Keratinocyte (primary cell): Measurements from ENCODE around the gene LHX4. TPM values are rescaled to one million over a fixed set of nuclear protein-coding genes. Genes with fewer than 3 reads are reported as not detected.

ENCODE experiments used
- DNase-seq: peaks from one replicate; pipeline ENCODE4 v3.0.0-alpha.2; 2011; ENCODE audit warnings: low read depth, missing footprints, low spot score
- FAIRE-seq: peaks from 2 replicates; lab custom pipeline; 2011; peaks lifted over from hg19 to GRCh38; lab: Jason Lieb, UNC
- H2AFZ ChIP-seq: 2 replicates; pipeline ENCODE4 v1.6.0; 2012; ENCODE audit warnings: low read length, control low read depth, inconsistent platforms; ENCODE audit not compliant: control insufficient read depth
- H3K27ac ChIP-seq: 2 replicates; pipeline ENCODE4 v1.5.1; 2011; ENCODE audit warnings: low read length; ENCODE audit not compliant: control insufficient read depth, insufficient read depth
- H3K27me3 ChIP-seq: 3 replicates; pipeline ENCODE4 v1.6.0; 2011; ENCODE audit warnings: low read length; ENCODE audit not compliant: control insufficient read depth, insufficient read depth; ENCODE audit errors: extremely low read depth
- H3K36me3 ChIP-seq, 2 experiments: 2 replicates in 1 of 2; 3 replicates in 1 of 2; pipeline ENCODE4 v1.5.1; 2011; ENCODE audit warnings: low read length in 2 of 2, mild to moderate bottlenecking in 1 of 2; ENCODE audit not compliant: control insufficient read depth in 2 of 2, insufficient read depth in 2 of 2; ENCODE audit errors: extremely low read depth in 1 of 2
- H3K4me1 ChIP-seq: 3 replicates; pipeline ENCODE4 v1.5.1; 2011; ENCODE audit warnings: low read length; ENCODE audit not compliant: control insufficient read depth, insufficient read depth; ENCODE audit errors: extremely low read depth
- H3K4me2 ChIP-seq: 3 replicates; pipeline ENCODE4 v1.6.0; 2011; ENCODE audit warnings: low read depth, low read length; ENCODE audit not compliant: control insufficient read depth, insufficient read depth; ENCODE audit errors: extremely low read depth
- H3K4me3 ChIP-seq, 3 experiments: fragments of 200-600 bp in 1 of 3; sonication (generic) in 1 of 3; 2 replicates in 2 of 3; 3 replicates in 1 of 3; pipeline ENCODE4 v1.5.1; 2011 to 2016; ENCODE audit warnings: low read length in 3 of 3, mild to moderate bottlenecking in 3 of 3, control low read depth in 2 of 3, inconsistent platforms in 1 of 3, low read depth in 1 of 3, mixed read lengths in 1 of 3, mixed run types in 1 of 3, moderate library complexity in 1 of 3; ENCODE audit not compliant: control insufficient read depth in 2 of 3, insufficient read depth in 2 of 3; ENCODE audit errors: extremely low read depth in 1 of 3
- H3K79me2 ChIP-seq: 2 replicates; pipeline ENCODE4 v1.6.0; 2012; ENCODE audit warnings: low read length; ENCODE audit not compliant: control insufficient read depth, insufficient read depth
- H3K9ac ChIP-seq: 3 replicates; pipeline ENCODE4 v1.6.0; 2011; ENCODE audit warnings: low read length; ENCODE audit not compliant: control insufficient read depth, insufficient read depth; ENCODE audit errors: extremely low read depth
- H3K9me1 ChIP-seq: 3 replicates; pipeline ENCODE4 v1.6.0; 2011; ENCODE audit warnings: low read length; ENCODE audit not compliant: control insufficient read depth, insufficient read depth; ENCODE audit errors: extremely low read depth
- H3K9me3 ChIP-seq: 2 replicates; pipeline ENCODE4 v1.5.1; 2012; ENCODE audit warnings: low read depth, low read length; ENCODE audit not compliant: control insufficient read depth
- H4K20me1 ChIP-seq: 3 replicates; pipeline ENCODE4 v1.6.0; 2011; ENCODE audit warnings: low read length; ENCODE audit not compliant: control insufficient read depth, insufficient read depth; ENCODE audit errors: extremely low read depth
- CTCF ChIP-seq, 3 experiments: IDR thresholded peaks in 1 of 3; conservative IDR thresholded peaks in 1 of 3; optimal IDR thresholded peaks in 1 of 3; 2 replicates in 2 of 3; 3 replicates in 1 of 3; pipeline versions ENCODE3 to v1.5.1; 2011; ENCODE audit warnings: low read length in 3 of 3, mild to moderate bottlenecking in 3 of 3, moderate library complexity in 2 of 3, control low read depth in 1 of 3, inconsistent platforms in 1 of 3; ENCODE audit not compliant: insufficient read depth in 2 of 3; ENCODE audit errors: extremely low read depth in 1 of 3
- EZH2 ChIP-seq: IDR thresholded peaks from one replicate; pipeline ENCODE4 v1.6.1; 2012; ENCODE audit warnings: inconsistent platforms, mild to moderate bottlenecking, low read length, moderate library complexity
- dilution Hi-C: fragments of 300-500 bp; cut with MboI; formaldehyde crosslinking; loops from one replicate; pipeline ENCODE4 v1.7.0; 2020; ENCODE audit warnings: low sequenced_read_pairs; ENCODE audit not compliant: extremely low pct_ligation_motif_present
- polyA plus RNA-seq, 5 experiments: library from polyadenylated mRNA; depleted of rRNA in 3 of 5; stranded (reverse) in 3 of 5; stranded (forward) in 1 of 5; unstranded in 1 of 5; fragments of >200 nt; gene quantifications; 1 replicate in 1 of 5; 2 replicates in 3 of 5; 3 replicates in 1 of 5; pipeline versions ENCODE4 v1.2.1 to v1.2.3, GENCODE V29; 2011 to 2012; ENCODE audit warnings: missing spikeins in 2 of 5, low read depth in 1 of 5, low replicate concordance in 1 of 5

Gene LHX4
- polyA plus RNA-seq, 1 donor (not counting 4 experiments of a cell fraction or from before 2014, with no cell fraction given), result not detected

GRCh38 chr1:180219776-180220175, 10.3 kb upstream of the LHX4 start:
- Histone ChIP-seq H3K4me2 (no peak overlapping the region), H3K9me3 (no peaks in the 10 kb centered on the region), H3K4me3 (no peak overlapping the region), H4K20me1 (no peaks in the 10 kb centered on the region), H3K79me2 (no peaks in the 10 kb centered on the region), H3K36me3 (no peaks in the 10 kb centered on the region), H3K27ac (no peak overlapping the region), H3K9ac (no peak overlapping the region), H3K27me3 (peaks cover 17% of the 10 kb centered on the region), H3K9me1 (no peaks in the 10 kb centered on the region), H2AFZ (no peak overlapping the region), H3K4me1 (no peaks in the 10 kb centered on the region)
- DNase-seq (no peak), FAIRE-seq (no peak)
- dilution Hi-C loops, result no loop called here
- no peak for TF ChIP-seq EZH2

GRCh38 chr1:180221462-180221861, 8.6 kb upstream of the LHX4 start:
- no peaks in the 10 kb centered on the region for H4K20me1 ChIP-seq
- FAIRE-seq (no peak), DNase-seq (no peak)
- TF ChIP-seq CTCF (optimal IDR thresholded peaks at IDR 0.05 in 1 of 3, IDR thresholded peaks at IDR 0.05 in 1 of 3, conservative IDR thresholded peaks at IDR 0.05 in 1 of 3; ENCODE audit: extremely low read depth in 1 of 3, insufficient read depth in 2 of 3, low read length in 3 of 3), result no peak
- TF ChIP-seq EZH2, result no peak
- H3K9me3 ChIP-seq, result no peaks in the 10 kb centered on the region
- no peak overlapping the region for H3K4me3 ChIP-seq
- no peaks in the 10 kb centered on the region for H3K9me1 ChIP-seq
- no peak overlapping the region for H3K4me2 ChIP-seq
- H2AFZ ChIP-seq, result no peak overlapping the region
- H3K36me3 ChIP-seq, result no peaks in the 10 kb centered on the region
- H3K27ac ChIP-seq, result no peak overlapping the region
- dilution Hi-C loops, result no loop called here
- H3K79me2 ChIP-seq, result no peaks in the 10 kb centered on the region
- H3K27me3 ChIP-seq, result peaks cover 34% of the 10 kb centered on the region
- H3K9ac ChIP-seq, result no peak overlapping the region
- H3K4me1 ChIP-seq, result no peaks in the 10 kb centered on the region

GRCh38 chr1:180224902-180225301, 5.2 kb upstream of the LHX4 start:
- no peak overlapping the region for H2AFZ ChIP-seq
- no peaks in the 10 kb centered on the region for H3K9me3 ChIP-seq
- no peak overlapping the region for H3K9ac ChIP-seq
- H3K9me1 ChIP-seq, result no peaks in the 10 kb centered on the region
- H3K4me1 ChIP-seq, result peaks cover 2% of the 10 kb centered on the region
- no peak overlapping the region for H3K4me2 ChIP-seq
- no peaks in the 10 kb centered on the region for H3K79me2 ChIP-seq
- FAIRE-seq, result no peak
- H3K36me3 ChIP-seq, result no peaks in the 10 kb centered on the region
- H4K20me1 ChIP-seq, result no peaks in the 10 kb centered on the region
- no peak overlapping the region for H3K4me3 ChIP-seq
- TF ChIP-seq CTCF (optimal IDR thresholded peaks at IDR 0.05 in 1 of 3, IDR thresholded peaks at IDR 0.05 in 1 of 3, conservative IDR thresholded peaks at IDR 0.05 in 1 of 3; ENCODE audit: extremely low read depth in 1 of 3, insufficient read depth in 2 of 3, low read length in 3 of 3) (no peak), EZH2 (no peak)
- no peak overlapping the region for H3K27ac ChIP-seq
- DNase-seq, result no peak
- dilution Hi-C loops, result no loop called here
- H3K27me3 ChIP-seq, result peaks cover 61% of the 10 kb centered on the region
